ENCODE measurements around the gene ME3.

Gene ME3

DNA sequence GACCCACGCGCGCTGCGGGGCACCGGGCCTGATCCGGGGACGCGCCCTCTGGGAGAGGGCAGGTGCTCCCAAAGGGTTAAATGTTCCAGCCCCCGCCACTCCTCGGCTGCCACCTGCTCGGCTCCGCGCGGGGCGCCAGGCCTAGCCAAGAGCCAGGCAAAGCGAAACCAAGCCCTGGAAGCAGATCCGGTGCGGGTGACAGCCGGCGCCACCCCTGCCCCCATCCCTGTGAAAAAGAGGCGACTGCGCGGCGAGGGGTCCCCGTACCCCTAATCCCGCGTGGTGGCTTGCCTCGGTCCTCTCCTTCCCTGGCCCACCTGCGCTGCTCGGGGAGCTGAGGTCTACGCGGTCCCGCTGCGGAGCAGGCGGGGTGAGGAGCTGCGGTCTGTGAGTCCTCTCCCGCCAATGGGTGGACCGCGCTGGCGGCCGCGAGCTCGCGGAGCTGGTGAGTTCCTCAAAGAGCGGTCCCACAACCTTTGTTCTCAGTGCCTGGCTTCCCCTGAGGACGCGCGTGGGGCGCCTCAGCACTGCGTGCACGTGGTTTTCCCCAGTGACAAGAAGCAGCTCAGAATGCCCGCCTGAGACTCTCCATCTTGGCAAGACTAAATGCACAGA lies at the start of gene ME3:
Gene ME3 (minus strand): TSS at position 610 of the 615 bp plus-strand sequence.
- Histone ChIP-seq H3K9me3 (ENCODE audit: control insufficient read depth, insufficient read depth, low read length) (no peaks in the 10 kb centered on the region), H3K36me3 (ENCODE audit: control insufficient read depth, insufficient read depth, low read length) (no peaks in the 10 kb centered on the region), H3K27me3 (ENCODE audit: control insufficient read depth, insufficient read depth, low read length) (peaks cover 43% of the 10 kb centered on the region), H3K4me1 (ENCODE audit: control insufficient read depth, insufficient read depth, low read length) (no peaks in the 10 kb centered on the region), H3K9ac (ENCODE audit: low read depth, low read length) (peak within 1 kb of the TSS; percentile 57), H3K4me3 (ENCODE audit: low read depth, low read length) (peak within 1 kb of the TSS; percentile 55)

DNA sequence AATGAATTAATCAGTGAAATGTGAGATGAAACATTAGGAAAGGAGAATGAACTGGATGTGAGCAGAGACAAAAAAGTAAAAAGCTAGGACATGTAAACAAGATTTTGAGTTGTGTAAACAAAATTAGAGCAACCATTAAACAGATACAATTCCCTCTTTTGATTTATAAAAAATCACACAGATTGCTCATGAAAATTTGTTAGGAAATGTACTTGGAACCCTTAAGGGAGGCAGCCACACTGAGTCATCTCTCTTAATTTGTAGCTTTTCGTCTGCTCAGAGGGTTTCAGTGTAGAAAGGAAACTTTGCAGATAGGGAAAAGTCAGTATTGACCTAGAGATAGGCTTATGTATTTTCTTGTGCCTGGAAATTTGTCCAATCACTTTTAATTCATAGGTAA lies 49.6 kb upstream of the ME3 start:
- Histone ChIP-seq H3K4me3 (ENCODE audit: low read depth, low read length) (no peak overlapping the region), H3K4me1 (ENCODE audit: control insufficient read depth, insufficient read depth, low read length) (no peaks in the 10 kb centered on the region), H3K27me3 (ENCODE audit: control insufficient read depth, insufficient read depth, low read length) (no peaks in the 10 kb centered on the region), H3K9me3 (ENCODE audit: control insufficient read depth, insufficient read depth, low read length) (no peaks in the 10 kb centered on the region), H3K9ac (ENCODE audit: low read depth, low read length) (no peak overlapping the region), H3K36me3 (ENCODE audit: control insufficient read depth, insufficient read depth, low read length) (no peaks in the 10 kb centered on the region)

DNA sequence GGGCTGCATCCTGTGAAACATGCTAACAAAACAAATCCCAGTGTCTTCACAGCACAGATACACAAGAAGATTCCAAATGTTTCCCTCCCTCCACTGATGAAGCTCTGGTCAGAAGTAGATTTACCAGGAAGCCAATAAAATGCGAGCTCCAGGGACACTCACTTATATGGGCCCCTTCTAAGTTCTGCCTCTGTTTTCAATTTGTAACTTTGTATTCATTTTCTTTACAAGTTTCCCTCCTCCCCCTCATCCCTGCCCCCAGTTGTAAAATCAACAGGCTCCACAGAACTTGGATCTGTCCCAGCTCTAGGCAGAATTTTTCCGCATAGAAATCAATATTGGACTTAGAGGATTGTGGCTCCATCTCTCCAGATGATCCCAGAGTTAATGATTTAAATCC lies 48.1 kb upstream of the ME3 start:
- Histone ChIP-seq H3K9me3 (ENCODE audit: control insufficient read depth, insufficient read depth, low read length) (no peaks in the 10 kb centered on the region), H3K27me3 (ENCODE audit: control insufficient read depth, insufficient read depth, low read length) (no peaks in the 10 kb centered on the region), H3K4me3 (ENCODE audit: low read depth, low read length) (no peak overlapping the region), H3K9ac (ENCODE audit: low read depth, low read length) (no peak overlapping the region), H3K36me3 (ENCODE audit: control insufficient read depth, insufficient read depth, low read length) (no peaks in the 10 kb centered on the region), H3K4me1 (ENCODE audit: control insufficient read depth, insufficient read depth, low read length) (no peaks in the 10 kb centered on the region)

DNA sequence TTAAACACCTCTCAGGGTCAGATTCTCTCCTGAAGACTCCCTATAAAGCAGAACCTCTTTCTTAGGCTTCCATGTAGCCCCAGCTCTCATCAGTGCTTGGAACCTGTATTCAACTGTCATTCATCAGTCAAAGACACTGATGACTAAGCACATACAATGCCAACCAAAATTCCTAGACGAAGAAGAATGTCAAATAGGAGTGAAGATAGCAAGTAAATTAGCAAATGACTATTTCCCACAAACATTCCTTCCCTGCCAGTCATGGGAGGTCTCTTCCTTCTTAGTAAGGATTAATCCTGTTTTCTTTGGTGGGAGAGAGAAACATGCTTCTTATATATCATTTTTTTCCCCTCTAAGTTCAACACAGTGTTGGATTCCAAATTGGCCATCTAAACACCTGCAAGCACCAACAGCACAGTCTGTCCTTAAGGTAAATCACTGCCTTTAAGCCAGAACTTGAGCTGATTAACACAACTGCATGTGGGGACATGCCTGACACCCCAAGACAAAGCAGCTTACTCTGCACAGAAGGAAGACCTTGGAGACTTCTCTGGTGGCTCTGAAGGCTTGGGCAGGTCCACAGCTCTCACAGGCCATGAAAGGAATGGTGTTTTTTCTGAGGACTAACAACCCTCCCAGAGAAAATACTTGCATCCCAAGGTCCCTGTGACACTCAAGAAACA lies 47.5 kb upstream of the ME3 start:
- H3K4me3 ChIP-seq (ENCODE audit: low read depth, low read length): no peak overlapping the region
- H3K4me1 ChIP-seq (ENCODE audit: control insufficient read depth, insufficient read depth, low read length): no peaks in the 10 kb centered on the region
- H3K9ac ChIP-seq (ENCODE audit: low read depth, low read length): no peak overlapping the region
- H3K9me3 ChIP-seq (ENCODE audit: control insufficient read depth, insufficient read depth, low read length): no peaks in the 10 kb centered on the region
- no peaks in the 10 kb centered on the region for H3K27me3 ChIP-seq (ENCODE audit: control insufficient read depth, insufficient read depth, low read length)
- no peaks in the 10 kb centered on the region for H3K36me3 ChIP-seq (ENCODE audit: control insufficient read depth, insufficient read depth, low read length)

DNA sequence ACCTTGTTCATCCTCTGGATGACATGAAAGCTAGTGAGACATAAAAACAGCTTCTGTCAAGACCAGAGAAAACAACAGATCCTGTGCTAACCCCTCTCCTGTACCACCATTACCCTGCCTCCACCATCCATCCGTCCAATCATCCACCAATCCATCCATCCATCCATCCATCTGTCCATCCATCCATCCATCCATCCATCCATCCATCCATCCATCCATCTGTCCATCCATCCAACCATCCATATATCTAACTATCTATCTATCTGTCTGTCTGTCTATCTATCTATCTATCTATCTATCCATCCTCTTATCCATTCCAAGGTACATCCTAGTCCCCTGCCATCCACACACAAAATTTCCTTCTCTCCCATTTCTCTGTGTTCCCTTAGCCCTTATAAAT lies 46.6 kb upstream of the ME3 start:
- H3K27me3 ChIP-seq (ENCODE audit: control insufficient read depth, insufficient read depth, low read length): no peaks in the 10 kb centered on the region
- H3K4me1 ChIP-seq (ENCODE audit: control insufficient read depth, insufficient read depth, low read length): no peaks in the 10 kb centered on the region
- H3K4me3 ChIP-seq (ENCODE audit: low read depth, low read length): no peak overlapping the region
- no peaks in the 10 kb centered on the region for H3K9me3 ChIP-seq (ENCODE audit: control insufficient read depth, insufficient read depth, low read length)
- H3K9ac ChIP-seq (ENCODE audit: low read depth, low read length): no peak overlapping the region
- no peaks in the 10 kb centered on the region for H3K36me3 ChIP-seq (ENCODE audit: control insufficient read depth, insufficient read depth, low read length)

DNA sequence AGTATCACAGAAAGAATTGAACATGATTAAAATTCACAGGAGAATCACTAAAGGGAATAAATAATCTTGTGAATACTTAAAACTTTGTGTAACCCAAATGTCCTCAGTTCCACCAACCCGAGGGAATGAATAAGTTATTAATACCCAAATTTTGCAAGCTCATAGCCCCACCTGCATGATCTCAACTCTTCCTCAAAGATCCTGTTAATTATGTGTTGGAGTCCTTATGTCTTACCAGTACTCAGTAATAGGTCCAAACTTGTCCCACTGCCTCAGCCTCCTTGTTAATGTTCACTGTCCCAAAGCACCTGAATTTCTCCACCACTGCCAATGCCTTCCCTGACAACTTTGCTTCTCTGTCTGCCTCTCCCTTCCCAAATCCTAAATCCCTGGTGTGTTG lies 46.1 kb upstream of the ME3 start:
- H3K4me3 ChIP-seq (ENCODE audit: low read depth, low read length): no peak overlapping the region
- no peaks in the 10 kb centered on the region for H3K4me1 ChIP-seq (ENCODE audit: control insufficient read depth, insufficient read depth, low read length)
- H3K9me3 ChIP-seq (ENCODE audit: control insufficient read depth, insufficient read depth, low read length): no peaks in the 10 kb centered on the region
- H3K27me3 ChIP-seq (ENCODE audit: control insufficient read depth, insufficient read depth, low read length): no peaks in the 10 kb centered on the region
- no peak overlapping the region for H3K9ac ChIP-seq (ENCODE audit: low read depth, low read length)
- H3K36me3 ChIP-seq (ENCODE audit: control insufficient read depth, insufficient read depth, low read length): no peaks in the 10 kb centered on the region

DNA sequence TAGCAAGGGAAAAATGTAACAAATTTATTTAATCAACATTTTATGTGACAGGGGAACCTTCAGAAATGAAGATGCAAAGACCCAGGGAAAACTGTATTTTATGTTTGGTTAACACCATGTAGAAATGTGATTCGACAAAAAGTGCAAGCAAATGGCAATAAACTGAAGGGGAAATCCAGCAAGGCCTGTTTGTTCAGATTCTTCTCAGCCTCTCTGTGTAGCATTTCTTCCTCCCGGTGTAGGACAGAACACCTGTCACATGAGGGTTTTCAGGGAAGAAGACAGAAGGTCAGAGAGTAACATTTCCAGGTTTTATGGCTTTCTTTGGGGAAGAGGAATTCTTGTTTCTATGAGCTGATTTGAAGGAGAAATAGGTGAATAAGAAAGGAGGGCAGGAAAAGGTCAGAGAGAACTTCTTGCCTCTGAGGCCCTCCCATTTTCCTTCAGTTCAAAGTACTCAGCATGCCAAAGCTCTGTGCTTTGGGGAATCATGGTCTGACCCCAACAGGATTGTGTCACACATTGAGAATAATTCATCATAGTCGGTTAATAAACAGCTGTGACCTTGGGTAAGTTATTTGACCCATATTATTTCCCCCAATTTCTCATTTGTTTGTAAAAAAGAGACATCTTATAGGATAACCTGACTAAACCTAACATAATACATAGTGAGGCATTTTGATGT lies 45.5 kb upstream of the ME3 start:
- Histone ChIP-seq H3K4me1 (ENCODE audit: control insufficient read depth, insufficient read depth, low read length) (no peaks in the 10 kb centered on the region), H3K9me3 (ENCODE audit: control insufficient read depth, insufficient read depth, low read length) (no peaks in the 10 kb centered on the region), H3K27me3 (ENCODE audit: control insufficient read depth, insufficient read depth, low read length) (no peaks in the 10 kb centered on the region), H3K36me3 (ENCODE audit: control insufficient read depth, insufficient read depth, low read length) (no peaks in the 10 kb centered on the region), H3K4me3 (ENCODE audit: low read depth, low read length) (no peak overlapping the region), H3K9ac (ENCODE audit: low read depth, low read length) (no peak overlapping the region)

DNA sequence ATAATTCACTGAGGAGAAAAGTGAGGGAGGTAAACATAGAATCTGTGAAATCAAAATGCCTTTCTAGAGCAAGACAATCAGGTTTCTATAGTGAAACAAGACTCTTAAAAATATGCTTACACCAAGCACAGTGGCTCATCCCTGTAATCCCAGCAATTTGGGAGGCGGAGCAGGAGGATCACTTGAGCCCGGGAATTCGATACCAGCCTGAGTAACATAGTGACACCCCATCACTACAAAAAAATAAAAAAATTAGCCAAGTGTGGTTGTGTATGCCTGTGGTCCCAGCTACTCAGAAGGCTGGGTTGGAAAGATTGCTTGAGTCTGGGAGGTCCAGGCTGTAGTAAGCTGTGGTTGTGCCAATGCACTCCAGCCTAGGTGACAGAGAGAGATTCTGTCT lies 43.2 kb upstream of the ME3 start:
- no peak overlapping the region for H3K4me3 ChIP-seq (ENCODE audit: low read depth, low read length)
- H3K27me3 ChIP-seq (ENCODE audit: control insufficient read depth, insufficient read depth, low read length): no peaks in the 10 kb centered on the region
- no peaks in the 10 kb centered on the region for H3K4me1 ChIP-seq (ENCODE audit: control insufficient read depth, insufficient read depth, low read length)
- no peaks in the 10 kb centered on the region for H3K9me3 ChIP-seq (ENCODE audit: control insufficient read depth, insufficient read depth, low read length)
- H3K36me3 ChIP-seq (ENCODE audit: control insufficient read depth, insufficient read depth, low read length): no peaks in the 10 kb centered on the region
- H3K9ac ChIP-seq (ENCODE audit: low read depth, low read length): no peak overlapping the region

DNA sequence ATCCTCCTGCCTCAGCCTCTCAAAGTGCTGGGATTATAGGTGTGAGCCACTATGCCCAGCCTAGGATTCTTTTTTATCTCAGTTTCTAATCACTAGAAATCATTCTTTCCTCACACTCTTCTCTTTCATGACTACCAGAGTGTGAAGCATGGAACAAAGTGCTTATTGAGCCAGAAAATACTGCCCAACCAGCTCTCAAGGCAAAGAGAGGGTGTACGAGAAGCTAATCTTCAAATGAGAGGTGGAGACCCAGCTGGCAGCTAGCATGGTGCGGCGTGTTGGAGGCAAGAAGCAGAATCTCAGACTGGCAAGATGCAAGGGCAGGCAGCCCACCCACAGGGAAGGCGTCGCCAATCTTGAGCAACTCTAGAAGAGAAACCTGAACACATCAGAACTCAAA lies 41.1 kb upstream of the ME3 start:
- no peaks in the 10 kb centered on the region for H3K4me1 ChIP-seq (ENCODE audit: control insufficient read depth, insufficient read depth, low read length)
- no peaks in the 10 kb centered on the region for H3K9me3 ChIP-seq (ENCODE audit: control insufficient read depth, insufficient read depth, low read length)
- no peak overlapping the region for H3K9ac ChIP-seq (ENCODE audit: low read depth, low read length)
- no peaks in the 10 kb centered on the region for H3K36me3 ChIP-seq (ENCODE audit: control insufficient read depth, insufficient read depth, low read length)
- H3K27me3 ChIP-seq (ENCODE audit: control insufficient read depth, insufficient read depth, low read length): no peaks in the 10 kb centered on the region
- H3K4me3 ChIP-seq (ENCODE audit: low read depth, low read length): no peak overlapping the region

DNA sequence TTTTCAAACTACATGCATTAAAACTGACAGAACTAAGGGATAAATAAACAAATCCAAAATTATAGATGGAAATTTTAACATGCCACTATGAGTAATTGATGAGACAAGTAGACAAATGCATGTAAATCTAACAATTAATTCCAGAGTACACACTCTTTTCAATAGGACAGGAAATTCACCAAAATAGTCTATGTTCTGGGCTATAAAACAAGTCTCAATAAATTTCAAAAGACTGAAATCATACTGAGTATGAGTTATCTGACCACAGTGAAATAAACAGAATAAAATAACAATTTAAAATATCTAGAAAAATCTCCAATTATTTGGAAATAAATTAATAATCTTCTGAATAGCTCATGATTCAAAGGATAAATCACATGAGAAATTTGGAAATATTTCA lies 38.5 kb upstream of the ME3 start:
- H3K36me3 ChIP-seq (ENCODE audit: control insufficient read depth, insufficient read depth, low read length): no peaks in the 10 kb centered on the region
- no peak overlapping the region for H3K9ac ChIP-seq (ENCODE audit: low read depth, low read length)
- no peaks in the 10 kb centered on the region for H3K9me3 ChIP-seq (ENCODE audit: control insufficient read depth, insufficient read depth, low read length)
- no peak overlapping the region for H3K4me3 ChIP-seq (ENCODE audit: low read depth, low read length)
- no peaks in the 10 kb centered on the region for H3K27me3 ChIP-seq (ENCODE audit: control insufficient read depth, insufficient read depth, low read length)
- H3K4me1 ChIP-seq (ENCODE audit: control insufficient read depth, insufficient read depth, low read length): no peaks in the 10 kb centered on the region

DNA sequence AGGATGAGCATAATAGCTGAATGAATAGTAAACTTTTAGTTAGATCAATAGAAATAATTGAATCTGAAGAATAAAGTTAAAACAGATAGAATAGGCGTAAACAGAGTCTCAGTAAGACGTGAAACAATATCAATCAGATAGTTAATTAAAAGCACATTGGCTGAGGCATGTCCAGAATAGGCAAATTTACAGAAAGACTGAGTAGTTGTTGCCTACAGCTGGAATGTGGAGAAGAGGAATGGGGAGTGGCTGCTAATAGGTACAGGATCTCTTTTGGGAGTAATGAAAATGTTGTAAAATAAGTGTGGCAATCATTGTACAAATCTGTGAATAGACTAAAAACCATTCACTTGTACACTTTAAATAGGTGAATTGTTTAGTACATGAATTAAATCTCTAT lies 36.3 kb upstream of the ME3 start:
- Histone ChIP-seq H3K9me3 (ENCODE audit: control insufficient read depth, insufficient read depth, low read length) (no peaks in the 10 kb centered on the region), H3K27me3 (ENCODE audit: control insufficient read depth, insufficient read depth, low read length) (no peaks in the 10 kb centered on the region), H3K4me3 (ENCODE audit: low read depth, low read length) (no peak overlapping the region), H3K9ac (ENCODE audit: low read depth, low read length) (no peak overlapping the region), H3K4me1 (ENCODE audit: control insufficient read depth, insufficient read depth, low read length) (no peaks in the 10 kb centered on the region), H3K36me3 (ENCODE audit: control insufficient read depth, insufficient read depth, low read length) (no peaks in the 10 kb centered on the region)

All from iPS-15b (cell line).